Upper lobe of left lung (tissue), 6 donors: Measurements from ENCODE around the gene ITGBL1. TPM values are rescaled to one million over a fixed set of nuclear protein-coding genes. Genes with fewer than 3 reads are reported as not detected.

Experiments used
- ATAC-seq, 2 donors: fragments of 200-7000 bp; cut with Tn5 transposase; one replicate each; pipeline ENCODE4 v1.9.1; 2022; ENCODE audit warnings: mild to moderate bottlenecking in 2 of 2, moderate library complexity in 2 of 2; ENCODE audit not compliant: low FRiP score in 2 of 2
- DNase-seq, 2 donors: peaks; one replicate each; pipeline ENCODE4 v3.0.0-alpha.2; 2019 to 2020
- H3K27ac ChIP-seq, 4 donors: fragments of 200-600 bp; sonication (generic); one replicate each; pipeline ENCODE4 v1.5.1; 2016 to 2019
- H3K27me3 ChIP-seq, 4 donors: fragments of 200-600 bp; sonication (generic); one replicate each; pipeline ENCODE4 v1.5.1; 2017 to 2019
- H3K36me3 ChIP-seq, 4 donors: fragments of 200-600 bp; sonication (generic); one replicate each; pipeline ENCODE4 v1.5.1; 2016 to 2019
- H3K4me1 ChIP-seq, 4 donors: fragments of 200-600 bp; sonication (generic); one replicate each; pipeline ENCODE4 v1.5.1; 2018 to 2019
- H3K4me3 ChIP-seq, 4 donors: fragments of 200-600 bp; sonication (generic); one replicate each; pipeline ENCODE4 v1.5.1; 2017 to 2019; ENCODE audit warnings: mild to moderate bottlenecking in 2 of 4, moderate library complexity in 1 of 4
- H3K9me3 ChIP-seq, 4 donors: fragments of 200-600 bp; sonication (generic); one replicate each; pipeline ENCODE4 v1.5.1; 2018 to 2019
- CTCF ChIP-seq, 6 experiments: fragments of 450-650 bp in 4 of 6; fragments of 200-600 bp in 2 of 6; sonication (generic) in 2 of 6; IDR thresholded peaks; one replicate each; pipeline ENCODE4 v1.5.1; 2016 to 2019; ENCODE audit warnings: antibody characterized with exemption in 6 of 6
- EP300 ChIP-seq, 4 donors: sonication (generic); formaldehyde crosslinking; IDR thresholded peaks; one replicate each; pipeline ENCODE4 v1.5.1; 2017; ENCODE audit warnings: antibody characterized with exemption in 4 of 4, control low read depth in 2 of 4
- POLR2A ChIP-seq, 4 donors: fragments of 450-650 bp; IDR thresholded peaks; one replicate each; pipeline ENCODE4 v1.5.1; 2016 to 2017; ENCODE audit warnings: antibody characterized with exemption in 4 of 4, mild to moderate bottlenecking in 2 of 4
- POLR2AphosphoS5 ChIP-seq, 2 donors: sonication (generic); formaldehyde crosslinking; IDR thresholded peaks; one replicate each; pipeline ENCODE4 v1.5.1; 2017; ENCODE audit warnings: antibody characterized with exemption in 2 of 2
- WGBS, 2 donors: methylation state at CpG; one replicate each; pipeline ENCODE4 v1.1.5; 2017 to 2018; 5-methylcytosine and 5-hydroxymethylcytosine counted together
- total RNA-seq, 6 donors: library from RNA; depleted of rRNA in 4 of 6; stranded (reverse); fragments of >200 nt in 4 of 6; gene quantifications; one replicate each; pipeline versions ENCODE4 v1.1.0 to v1.2.1, GENCODE V29; 2016 to 2021
- donor health status: DM: no; HTN: no; CAD: no; lungs with moderate emphysema.
- donor health status: DM: no; HTN: yes; CAD: no; lungs with severe emphysema.

Gene ITGBL1
- total RNA-seq, 6 donors from 2014 or later: 5.2 to 51.9 (median 21.9) TPM

GRCh38 chr13:101590479-101590878, 138.0 kb downstream of the ITGBL1 start:
- H3K4me1 ChIP-seq: no peaks in the 10 kb centered on the region
- ATAC-seq: no peak
- no peak for TF ChIP-seq POLR2AphosphoS5 (IDR thresholded peaks at IDR 0.05)
- TF ChIP-seq CTCF (IDR thresholded peaks at IDR 0.05): no peak
- TF ChIP-seq POLR2A (IDR thresholded peaks at IDR 0.05): no peak
- TF ChIP-seq EP300 (IDR thresholded peaks at IDR 0.05): no peak
- H3K27ac ChIP-seq: no peak overlapping the region
- no peaks in the 10 kb centered on the region for H3K36me3 ChIP-seq
- no peak for DNase-seq
- no peak overlapping the region for H3K4me3 ChIP-seq
- WGBS, 2 donors: 66 to 67% methylated on average over 4 of the region's 4 CpGs
- no peaks in the 10 kb centered on the region for H3K9me3 ChIP-seq
- no peaks in the 10 kb centered on the region for H3K27me3 ChIP-seq

GRCh38 chr13:101594936-101595335, 142.5 kb downstream of the ITGBL1 start:
- no peak overlapping the region for H3K27ac ChIP-seq
- DNase-seq (no peak), ATAC-seq (no peak)
- no peaks in the 10 kb centered on the region for H3K36me3 ChIP-seq
- no peaks in the 10 kb centered on the region for H3K9me3 ChIP-seq
- H3K4me3 ChIP-seq: no peak overlapping the region
- no peaks in the 10 kb centered on the region for H3K4me1 ChIP-seq
- H3K27me3 ChIP-seq: no peaks in the 10 kb centered on the region
- 83 to 86% methylated on average over 5 of the region's 5 CpGs for WGBS, 2 donors
- no peak for TF ChIP-seq POLR2A (IDR thresholded peaks at IDR 0.05)
- no peak for TF ChIP-seq CTCF (IDR thresholded peaks at IDR 0.05)
- TF ChIP-seq EP300 (IDR thresholded peaks at IDR 0.05): no peak
- no peak for TF ChIP-seq POLR2AphosphoS5 (IDR thresholded peaks at IDR 0.05)

- Histone ChIP-seq H3K27ac (no peak overlapping the region), H3K9me3 (no peaks in the 10 kb centered on the region), H3K4me3 (no peak overlapping the region), H3K4me1 (no peaks in the 10 kb centered on the region), H3K27me3 (no peaks in the 10 kb centered on the region), H3K36me3 (no peaks in the 10 kb centered on the region)
- DNase-seq (no peak), ATAC-seq (no peak)
- TF ChIP-seq POLR2AphosphoS5 (IDR thresholded peaks at IDR 0.05) (no peak), CTCF (IDR thresholded peaks at IDR 0.05) (no peak), POLR2A (IDR thresholded peaks at IDR 0.05) (no peak), EP300 (IDR thresholded peaks at IDR 0.05) (no peak)
- WGBS, 2 donors: 68 to 79% methylated on average over 4 of the region's 4 CpGs
Measured at GRCh38 chr13:101596803-101597202, 144.3 kb downstream of the ITGBL1 start.

GRCh38 chr13:101611491-101612475, 159.3 kb downstream of the ITGBL1 start:
- no peak overlapping the region for H3K27ac ChIP-seq
- 89 to 92% methylated on average over 5 of the region's 5 CpGs for WGBS, 2 donors
- DNase-seq: no peak

More at GRCh38 chr13:101611491-101612475, 159.3 kb downstream of the ITGBL1 start:
- no peak for ATAC-seq
- no peaks in the 10 kb centered on the region for H3K27me3 ChIP-seq
- H3K4me3 ChIP-seq: no peak overlapping the region
- H3K36me3 ChIP-seq: no peaks in the 10 kb centered on the region
- H3K9me3 ChIP-seq: no peaks in the 10 kb centered on the region
- TF ChIP-seq POLR2A (IDR thresholded peaks at IDR 0.05) (no peak), POLR2AphosphoS5 (IDR thresholded peaks at IDR 0.05) (no peak), EP300 (IDR thresholded peaks at IDR 0.05) (no peak), CTCF (IDR thresholded peaks at IDR 0.05) (no peak)
- no peaks in the 10 kb centered on the region for H3K4me1 ChIP-seq
